IPS-15b (cell line): ENCODE results near the gene APRT.

Source experiments
- H3K27me3 ChIP-seq: one replicate; pipeline ENCODE4 v1.6.1; 2013; ENCODE audit warnings: low read length; ENCODE audit not compliant: control insufficient read depth, insufficient read depth
- H3K36me3 ChIP-seq: one replicate; pipeline ENCODE4 v1.6.1; 2013; ENCODE audit warnings: low read length; ENCODE audit not compliant: control insufficient read depth, insufficient read depth
- H3K4me1 ChIP-seq: one replicate; pipeline ENCODE4 v1.6.1; 2013; ENCODE audit warnings: mild to moderate bottlenecking, low read length; ENCODE audit not compliant: control insufficient read depth, insufficient read depth
- H3K4me3 ChIP-seq: one replicate; pipeline ENCODE4 v1.5.1; 2013; ENCODE audit warnings: low read depth, low read length
- H3K9ac ChIP-seq: one replicate; pipeline ENCODE4 v1.6.1; 2013; ENCODE audit warnings: low read depth, mild to moderate bottlenecking, low read length
- H3K9me3 ChIP-seq: one replicate; pipeline ENCODE4 v1.6.1; 2013; ENCODE audit warnings: mild to moderate bottlenecking, low read length; ENCODE audit not compliant: control insufficient read depth, insufficient read depth

The APRT gene

GRCh38 chr16:88787579-88788314 is 24.0 kb downstream of the APRT start:
- H3K4me3 ChIP-seq, result no peak overlapping the region
- H3K9ac ChIP-seq, result no peak overlapping the region
- H3K4me1 ChIP-seq, result peaks cover 2% of the 10 kb centered on the region
- H3K36me3 ChIP-seq, result no peaks in the 10 kb centered on the region
- H3K27me3 ChIP-seq, result no peaks in the 10 kb centered on the region
- H3K9me3 ChIP-seq, result no peaks in the 10 kb centered on the region

GRCh38 chr16:88785106-88785924 is 26.4 kb downstream of the APRT start, which contains the start of gene PIEZO1:
Gene PIEZO1 (minus strand): TSS chr16:88785220. CDS start chr16:88784964, 256 bp downstream.
- no peak within 1 kb of the TSS for H3K9ac ChIP-seq
- peaks cover 2% of the 10 kb centered on the region for H3K4me1 ChIP-seq
- H3K4me3 ChIP-seq, result peak within 1 kb of the TSS; percentile 30
- no peaks in the 10 kb centered on the region for H3K36me3 ChIP-seq
- H3K9me3 ChIP-seq, result no peaks in the 10 kb centered on the region
- no peaks in the 10 kb centered on the region for H3K27me3 ChIP-seq

GRCh38 chr16:88784856-88785105 is 26.9 kb downstream of the APRT start:
- H3K36me3 ChIP-seq, result no peaks in the 10 kb centered on the region

GRCh38 chr16:88784074-88784855 is 27.5 kb downstream of the APRT start:
- no peaks in the 10 kb centered on the region for H3K36me3 ChIP-seq
- H3K9ac ChIP-seq, result no peak overlapping the region
- peaks cover 2% of the 10 kb centered on the region for H3K4me1 ChIP-seq
- peak overlapping the region; percentile 30 for H3K4me3 ChIP-seq
- H3K9me3 ChIP-seq, result no peaks in the 10 kb centered on the region
- no peaks in the 10 kb centered on the region for H3K27me3 ChIP-seq

More at GRCh38 chr16:88784856-88785105, 26.9 kb downstream of the APRT start:
- no peak overlapping the region for H3K9ac ChIP-seq
- H3K9me3 ChIP-seq, result no peaks in the 10 kb centered on the region
- H3K4me3 ChIP-seq, result no peak overlapping the region
- no peaks in the 10 kb centered on the region for H3K27me3 ChIP-seq
- peaks cover 2% of the 10 kb centered on the region for H3K4me1 ChIP-seq

GRCh38 chr16:88783391-88784073 is 28.2 kb downstream of the APRT start:
- peak overlapping the region; percentile 37 for H3K9ac ChIP-seq
- no peaks in the 10 kb centered on the region for H3K27me3 ChIP-seq
- peaks cover 2% of the 10 kb centered on the region for H3K4me1 ChIP-seq
- no peaks in the 10 kb centered on the region for H3K36me3 ChIP-seq
- H3K4me3 ChIP-seq, result peak overlapping the region; percentile 30
- no peaks in the 10 kb centered on the region for H3K9me3 ChIP-seq

GRCh38 chr16:88782454-88783390 is 29.0 kb downstream of the APRT start:
- no peaks in the 10 kb centered on the region for H3K36me3 ChIP-seq
- H3K27me3 ChIP-seq, result no peaks in the 10 kb centered on the region
- H3K9ac ChIP-seq, result peak overlapping the region; percentile 37
- H3K9me3 ChIP-seq, result no peaks in the 10 kb centered on the region
- no peak overlapping the region for H3K4me3 ChIP-seq
- H3K4me1 ChIP-seq, result peaks cover 4% of the 10 kb centered on the region

GRCh38 chr16:88781140-88782077 is 30.3 kb downstream of the APRT start:
- no peaks in the 10 kb centered on the region for H3K9me3 ChIP-seq
- no peaks in the 10 kb centered on the region for H3K27me3 ChIP-seq
- H3K4me1 ChIP-seq, result peaks cover 4% of the 10 kb centered on the region
- H3K36me3 ChIP-seq, result no peaks in the 10 kb centered on the region
- H3K4me3 ChIP-seq, result no peak overlapping the region
- no peak overlapping the region for H3K9ac ChIP-seq

GRCh38 chr16:88780142-88781062 is 31.3 kb downstream of the APRT start:
- peaks cover 4% of the 10 kb centered on the region for H3K4me1 ChIP-seq
- H3K9me3 ChIP-seq, result no peaks in the 10 kb centered on the region
- H3K27me3 ChIP-seq, result no peaks in the 10 kb centered on the region
- no peaks in the 10 kb centered on the region for H3K36me3 ChIP-seq
- H3K9ac ChIP-seq, result peak overlapping the region; percentile 37
- no peak overlapping the region for H3K4me3 ChIP-seq

- H3K4me1 ChIP-seq, result peaks cover 4% of the 10 kb centered on the region
- no peak overlapping the region for H3K4me3 ChIP-seq
- H3K36me3 ChIP-seq, result no peaks in the 10 kb centered on the region
- H3K27me3 ChIP-seq, result no peaks in the 10 kb centered on the region
- no peaks in the 10 kb centered on the region for H3K9me3 ChIP-seq
- H3K9ac ChIP-seq, result peak overlapping the region; percentile 37
These were observed 32.2 kb downstream of the APRT start for GRCh38 chr16:88779406-88780141.
